GM18526 (cell line): Measurements from ENCODE around the gene RSL1D1.

ENCODE experiments used
- POLR2A ChIP-seq: IDR thresholded peaks from 3 replicates; pipeline ENCODE4 v1.6.1; 2011; ENCODE audit not compliant: insufficient read length; ENCODE audit errors: extremely low read depth

Gene RSL1D1

DNA sequence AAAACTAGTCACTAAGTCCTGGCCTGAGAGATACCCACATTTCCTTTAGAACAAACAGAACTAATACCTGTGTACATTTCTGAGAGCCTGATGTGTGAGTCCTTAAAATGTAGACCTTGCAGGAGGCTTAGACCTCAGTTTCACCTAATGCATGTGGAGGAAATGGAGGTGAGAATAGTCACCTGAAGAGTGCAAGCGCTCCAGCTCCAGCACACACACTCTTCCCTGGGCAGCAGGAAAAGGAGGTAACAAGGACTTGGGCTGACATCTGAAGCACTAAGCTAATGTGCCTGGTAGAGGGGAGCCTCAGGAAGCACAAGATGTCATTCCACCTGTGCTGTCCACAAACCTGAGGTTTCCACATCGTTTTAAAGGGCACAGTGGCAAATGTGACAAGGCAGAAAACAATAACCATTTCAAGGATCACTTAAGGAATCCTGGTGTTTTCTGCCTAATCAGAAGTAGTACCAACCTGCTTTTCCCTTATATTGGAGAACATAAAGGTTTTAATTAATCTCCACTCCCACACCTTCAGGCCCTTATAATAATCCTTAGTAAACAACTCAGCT, 17.2 kb upstream of the RSL1D1 start:
- no peak for TF ChIP-seq POLR2A

GRCh38 chr16:11862489-11862888, 11.1 kb upstream of the RSL1D1 start:
- TF ChIP-seq POLR2A: no peak

DNA sequence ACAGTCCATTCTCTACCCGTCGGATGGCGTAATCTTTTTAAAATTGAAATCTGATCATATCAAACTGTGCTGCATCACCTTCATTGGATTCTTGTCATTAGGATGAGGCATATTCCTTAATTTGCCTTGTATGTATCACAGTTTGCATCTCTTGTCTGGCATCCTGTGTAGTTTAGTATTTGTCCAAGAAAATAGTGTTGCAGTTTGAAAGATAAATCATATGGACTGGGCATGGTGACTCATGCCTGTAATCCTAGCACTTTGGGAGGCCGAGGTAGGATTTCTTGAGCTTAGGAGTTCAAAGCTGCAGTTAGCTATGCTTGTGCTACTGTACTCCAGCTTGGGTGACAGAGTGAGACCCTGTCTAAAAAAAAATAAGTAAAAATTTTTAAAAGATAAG, 5.8 kb upstream of the RSL1D1 start:
- no peak for TF ChIP-seq POLR2A

- no peak for TF ChIP-seq POLR2A
Observed at GRCh38 chr16:11852092-11852809, 909 bp upstream of the RSL1D1 start.

DNA sequence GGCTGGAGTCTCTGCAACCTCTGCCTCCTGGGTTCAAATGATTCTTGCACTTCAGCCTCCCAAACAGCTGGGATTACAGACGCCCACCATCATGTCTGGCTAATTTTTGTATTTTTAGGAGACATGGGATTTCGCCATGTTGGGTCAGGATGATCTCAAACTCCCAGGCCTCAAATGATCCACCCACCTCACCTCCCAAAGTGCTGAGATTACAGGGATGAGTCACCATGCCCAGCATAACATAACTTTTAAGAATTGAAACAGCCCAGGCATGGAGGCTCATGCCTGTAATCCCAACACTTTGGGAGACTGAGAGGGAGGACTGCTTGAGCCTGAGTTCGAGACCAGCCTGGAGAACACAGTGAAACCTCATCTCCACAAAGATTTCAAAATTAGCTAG, 2.5 kb downstream of the RSL1D1 start:
- TF ChIP-seq POLR2A: no peak

DNA sequence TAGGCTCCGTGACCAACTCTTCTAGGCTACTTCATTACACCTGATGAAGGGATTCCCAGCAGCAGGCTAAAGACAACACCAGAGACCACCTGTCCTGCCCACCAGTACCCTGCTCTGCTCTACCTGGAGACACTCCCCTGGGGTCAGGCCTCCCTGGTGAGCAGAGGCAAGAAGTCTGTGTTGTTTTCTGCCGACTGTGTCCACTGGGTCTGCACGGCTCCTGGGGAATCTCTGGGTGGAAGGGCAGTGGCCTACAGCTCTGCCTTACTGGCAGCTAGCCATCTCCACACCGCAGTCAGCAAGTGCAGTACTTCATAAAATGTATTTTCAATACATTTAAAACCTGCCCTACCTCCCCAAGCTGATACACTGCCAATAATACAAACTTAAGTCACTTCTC, 6.8 kb downstream of the RSL1D1 start:
- TF ChIP-seq POLR2A: no peak

GRCh38 chr16:11843861-11844260, 7.5 kb downstream of the RSL1D1 start:
- TF ChIP-seq POLR2A: no peak

- TF ChIP-seq POLR2A: no peak
Observed at GRCh38 chr16:11843206-11843605, 8.1 kb downstream of the RSL1D1 start.

DNA sequence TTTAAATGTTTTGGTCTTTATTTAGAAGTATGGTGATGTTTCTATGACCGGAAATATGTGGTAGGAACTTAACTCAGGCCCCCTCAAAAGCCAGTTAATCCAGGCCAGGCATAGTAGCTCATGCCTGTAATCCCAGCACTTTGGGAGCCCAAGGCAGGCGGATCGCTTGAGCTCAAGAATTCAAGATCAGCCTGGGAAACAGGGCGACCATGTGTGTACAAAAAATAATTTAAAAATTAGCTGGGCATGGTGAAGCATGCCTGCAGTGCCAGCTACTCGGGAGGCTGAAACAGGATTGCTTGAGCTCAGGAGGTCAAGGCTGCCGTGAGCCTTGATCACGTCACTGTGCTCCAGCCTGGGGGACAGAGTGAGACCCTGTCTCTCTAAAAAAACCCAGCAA, 10.3 kb downstream of the RSL1D1 start:
- TF ChIP-seq POLR2A: no peak

DNA sequence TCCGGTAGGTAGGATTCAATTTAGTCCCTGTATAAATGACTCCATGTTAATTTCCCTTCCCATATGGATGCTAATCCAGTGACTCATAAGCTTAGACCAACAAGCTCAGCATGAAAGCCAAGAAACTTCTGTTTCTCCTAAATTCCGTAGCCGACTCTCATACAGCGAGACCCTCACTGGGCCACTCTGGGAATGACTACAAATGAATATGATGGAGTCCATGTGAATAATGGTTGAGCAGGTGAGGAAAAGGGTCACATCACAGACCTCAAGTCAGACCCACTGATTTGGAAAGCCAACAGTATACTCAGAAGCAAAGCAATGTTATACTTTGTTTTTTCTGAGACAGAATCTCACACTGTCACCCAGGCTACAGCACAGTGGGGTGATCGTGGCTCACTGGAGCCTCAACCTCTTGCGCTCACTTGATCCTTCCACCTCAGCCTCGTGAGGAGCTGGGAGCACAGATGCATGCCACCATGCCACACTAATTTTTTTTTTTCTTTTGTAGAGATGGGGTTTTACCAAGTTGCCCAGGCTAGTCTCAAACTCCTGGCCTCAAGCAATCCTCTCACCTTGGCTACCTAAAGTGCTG, 14.6 kb downstream of the RSL1D1 start:
- no peak for TF ChIP-seq POLR2A

- no peak for TF ChIP-seq POLR2A
Observed at GRCh38 chr16:11835891-11836649, 15.3 kb downstream of the RSL1D1 start.

DNA sequence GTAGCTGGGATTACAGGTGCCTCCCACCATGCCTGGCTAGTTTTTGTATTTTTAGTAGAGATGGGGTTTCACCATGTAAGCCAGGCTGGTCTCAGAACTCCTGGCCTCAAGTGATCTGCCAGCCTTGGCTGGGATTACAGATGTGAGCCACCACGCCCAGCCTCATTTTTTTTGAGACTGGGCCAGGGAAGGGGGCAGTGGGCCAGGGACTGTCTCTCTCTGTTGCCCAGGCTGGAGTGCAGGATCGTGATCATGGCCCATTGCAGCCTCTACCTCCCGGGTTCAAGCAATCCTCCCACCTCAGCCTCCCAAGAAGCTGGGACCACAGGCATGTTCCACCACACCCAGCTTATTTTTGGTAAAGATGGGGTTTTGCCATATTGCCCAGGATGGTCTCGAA, 16.0 kb downstream of the RSL1D1 start:
- TF ChIP-seq POLR2A: no peak

- no peak for TF ChIP-seq POLR2A
Observed at GRCh38 chr16:11833951-11834695, 17.2 kb downstream of the RSL1D1 start.

GRCh38 chr16:11828696-11829095, 22.6 kb downstream of the RSL1D1 start:
- no peak for TF ChIP-seq POLR2A

DNA sequence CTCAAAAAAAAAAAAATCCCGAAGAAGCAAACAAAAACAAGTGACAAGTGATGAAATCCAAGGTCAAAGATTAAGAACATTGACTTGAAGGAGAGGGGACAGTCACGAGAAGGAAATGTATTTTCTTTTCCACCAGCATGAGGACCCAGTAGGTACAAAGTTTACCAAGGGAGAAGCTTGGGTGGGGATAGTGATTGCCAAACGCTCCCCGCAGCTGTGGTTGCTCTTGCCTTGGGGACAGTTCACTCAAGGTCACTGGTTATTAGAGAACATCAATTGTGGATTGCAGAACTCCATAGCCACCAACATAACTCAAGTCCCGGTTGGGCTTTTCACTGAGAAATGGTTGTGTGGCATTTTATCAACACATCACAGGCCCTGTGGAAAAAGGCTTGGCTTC, 27.0 kb downstream of the RSL1D1 start:
- TF ChIP-seq POLR2A: no peak

- TF ChIP-seq POLR2A: no peak
Observed at GRCh38 chr16:11819798-11820197, 31.5 kb downstream of the RSL1D1 start.

DNA sequence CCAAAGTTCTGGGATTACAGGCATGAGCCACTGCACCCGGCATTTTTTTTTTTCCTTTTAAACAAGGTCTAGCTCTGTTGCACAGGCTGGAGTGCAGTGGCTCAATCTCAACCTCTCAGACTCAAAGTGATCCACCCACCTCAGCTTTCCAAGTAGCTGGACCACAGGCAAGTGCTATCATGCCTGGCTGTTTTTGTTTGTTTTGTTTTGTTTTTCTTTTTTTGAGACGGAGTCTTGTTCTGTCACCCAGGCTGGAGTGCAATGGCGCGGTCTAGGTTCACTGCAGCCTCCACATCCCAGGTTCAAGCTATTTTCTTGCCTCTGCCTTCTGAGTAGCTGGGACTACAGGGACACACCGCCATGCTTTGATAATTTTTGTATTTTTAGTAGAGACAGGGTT, 35.2 kb downstream of the RSL1D1 start:
- no peak for TF ChIP-seq POLR2A
